Adrenal gland (tissue), 5 donors: Measurements from ENCODE around the gene C3orf20.

Source experiments
- CTCF ChIP-seq, 6 experiments: fragments of 450-650 bp in 4 of 6; fragments of 200-600 bp in 2 of 6; sonication (generic) in 1 of 6; IDR thresholded peaks; 1 replicate in 5 of 6; 2 replicates in 1 of 6; pipeline versions ENCODE4 v1.5.1 to v1.8.0; 2016 to 2021; ENCODE audit warnings: antibody characterized with exemption in 6 of 6, mild to moderate bottlenecking in 2 of 6, moderate library complexity in 1 of 6
- POLR2A ChIP-seq, 2 donors: fragments of 450-650 bp; IDR thresholded peaks; one replicate each; pipeline ENCODE4 v1.6.1; 2017; ENCODE audit warnings: antibody characterized with exemption in 2 of 2, mild to moderate bottlenecking in 2 of 2, moderate library complexity in 1 of 2
- donor health status: DM: no; HTN: no; CAD: no.

- TF ChIP-seq CTCF (IDR thresholded peaks at IDR 0.05) (no peak), POLR2A (IDR thresholded peaks at IDR 0.05) (no peak)
Measured at GRCh38 chr3:14787630-14788029, 112.7 kb downstream of the C3orf20 start.
